Lower leg skin (tissue), 4 donors: ENCODE data around the gene PLXNA1. TPM values are rescaled to one million over a fixed set of nuclear protein-coding genes. Genes with fewer than 3 reads are reported as not detected.
A peak's percentile ranks its signal among the peaks of the same experiment; 100 is the strongest.

ENCODE experiments used
- DNase-seq, 2 donors: peaks; one replicate each; pipeline ENCODE4 v3.0.0-alpha.2; 2019; ENCODE audit warnings: low spot score in 2 of 2
- H3K4me3 ChIP-seq: fragments of 200-600 bp; sonication (generic); 2 replicates; pipeline ENCODE4 v1.5.1; 2017; ENCODE audit warnings: mild to moderate bottlenecking, low read depth; ENCODE audit not compliant: poor library complexity, severe bottlenecking
- CTCF ChIP-seq, 3 donors: fragments of 450-650 bp; IDR thresholded peaks; one replicate each; pipeline ENCODE4 v1.5.1; 2016; ENCODE audit warnings: antibody characterized with exemption in 3 of 3, mild to moderate bottlenecking in 3 of 3, moderate library complexity in 2 of 3
- POLR2A ChIP-seq, 2 donors: fragments of 450-650 bp; IDR thresholded peaks; one replicate each; pipeline ENCODE4 v1.6.1; 2016 to 2017; ENCODE audit warnings: antibody characterized with exemption in 2 of 2, mild to moderate bottlenecking in 1 of 2, moderate library complexity in 1 of 2
- WGBS, 2 donors: methylation state at CpG; one replicate each; pipeline ENCODE4 v1.1.5; 2018; 5-methylcytosine and 5-hydroxymethylcytosine counted together
- intact Hi-C: fragments of 100-400 bp; cut with DNase I; formaldehyde crosslinking; loops from one replicate; pipeline ENCODE4 v1.15.0; 2023; ENCODE audit warnings: low total_unique reads
- total RNA-seq, 4 donors: library from RNA; depleted of rRNA; stranded (reverse); fragments of >200 nt; gene quantifications; one replicate each; pipeline ENCODE4 v1.1.0, GENCODE V29; 2016

The PLXNA1 gene
- total RNA-seq, 4 donors from 2014 or later: 35.8 to 44.9 (median 39.7) TPM

GRCh38 chr3:127000119-127000518 lies 17.2 kb downstream of the PLXNA1 start:
- no peak for DNase-seq
- no peak for TF ChIP-seq CTCF (IDR thresholded peaks at IDR 0.05)
- no peak overlapping the region for H3K4me3 ChIP-seq
- intact Hi-C loops: no loop called here
- whole genome bisulfite sequencing, 2 donors: 66 to 80% methylated on average over 11 to 15 of the region's 15 CpGs

- TF ChIP-seq CTCF (IDR thresholded peaks at IDR 0.05) (no peak), POLR2A (IDR thresholded peaks at IDR 0.05) (no peak)
- DNase-seq: no peak
- 91 to 92% methylated on average over 9 to 11 of the region's 12 CpGs for WGBS, 2 donors
- no peak overlapping the region for H3K4me3 ChIP-seq
- intact Hi-C loops: no loop called here
Measured at GRCh38 chr3:127000761-127001160, 17.8 kb downstream of the PLXNA1 start.

GRCh38 chr3:127001486-127002194 lies 18.7 kb downstream of the PLXNA1 start:
- no peak overlapping the region for H3K4me3 ChIP-seq
- intact Hi-C loops: no loop called here
- no peak for DNase-seq
- TF ChIP-seq POLR2A (IDR thresholded peaks at IDR 0.05) (no peak), CTCF (IDR thresholded peaks at IDR 0.05) (no peak)
- 68 to 85% methylated on average over 16 to 23 of the region's 23 CpGs for WGBS, 2 donors

- no peak overlapping the region for H3K4me3 ChIP-seq
- no peak for TF ChIP-seq POLR2A (IDR thresholded peaks at IDR 0.05)
- no peak for TF ChIP-seq CTCF (IDR thresholded peaks at IDR 0.05)
- WGBS, 2 donors: 37 to 52% methylated on average over 23 of the region's 26 CpGs
- DNase-seq: peak; percentile 70 to 97
- intact Hi-C loops: no loop called here
Measured at GRCh38 chr3:127002195-127003174, 19.6 kb downstream of the PLXNA1 start.

GRCh38 chr3:127003175-127003555 lies 20.2 kb downstream of the PLXNA1 start:
- no peak for TF ChIP-seq CTCF (IDR thresholded peaks at IDR 0.05)
- no peak for TF ChIP-seq POLR2A (IDR thresholded peaks at IDR 0.05)
- intact Hi-C loops: no loop called here
- 67 to 100% methylated on average over 1 to 4 of the region's 12 CpGs for WGBS, 2 donors
- H3K4me3 ChIP-seq: no peak overlapping the region
- no peak for DNase-seq
